ENCODE data around the gene KIF26B.

The KIF26B gene

GRCh38 chr1:245608271-245608670 is 453.5 kb downstream of the KIF26B start:
- no peak overlapping the region for H3K4me3 ChIP-seq (ENCODE audit: low read depth, low read length)
- no peak for DNase-seq (ENCODE audit: low read depth)
- TF ChIP-seq, protein P1, sequence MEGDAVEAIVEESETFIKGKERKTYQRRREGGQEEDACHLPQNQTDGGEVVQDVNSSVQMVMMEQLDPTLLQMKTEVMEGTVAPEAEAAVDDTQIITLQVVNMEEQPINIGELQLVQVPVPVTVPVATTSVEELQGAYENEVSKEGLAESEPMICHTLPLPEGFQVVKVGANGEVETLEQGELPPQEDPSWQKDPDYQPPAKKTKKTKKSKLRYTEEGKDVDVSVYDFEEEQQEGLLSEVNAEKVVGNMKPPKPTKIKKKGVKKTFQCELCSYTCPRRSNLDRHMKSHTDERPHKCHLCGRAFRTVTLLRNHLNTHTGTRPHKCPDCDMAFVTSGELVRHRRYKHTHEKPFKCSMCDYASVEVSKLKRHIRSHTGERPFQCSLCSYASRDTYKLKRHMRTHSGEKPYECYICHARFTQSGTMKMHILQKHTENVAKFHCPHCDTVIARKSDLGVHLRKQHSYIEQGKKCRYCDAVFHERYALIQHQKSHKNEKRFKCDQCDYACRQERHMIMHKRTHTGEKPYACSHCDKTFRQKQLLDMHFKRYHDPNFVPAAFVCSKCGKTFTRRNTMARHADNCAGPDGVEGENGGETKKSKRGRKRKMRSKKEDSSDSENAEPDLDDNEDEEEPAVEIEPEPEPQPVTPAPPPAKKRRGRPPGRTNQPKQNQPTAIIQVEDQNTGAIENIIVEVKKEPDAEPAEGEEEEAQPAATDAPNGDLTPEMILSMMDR (IDR thresholded peaks at IDR 0.05; ENCODE audit: control insufficient read depth, extremely low read depth, insufficient read depth) = no peak

GRCh38 chr1:245609354-245610150 is 454.8 kb downstream of the KIF26B start:
- peak overlapping the region; percentile 26 for H3K4me3 ChIP-seq (ENCODE audit: low read depth, low read length)
- TF ChIP-seq, protein P1 (IDR thresholded peaks at IDR 0.05; ENCODE audit: control insufficient read depth, extremely low read depth, insufficient read depth) = no peak
- peak; percentile 3 for DNase-seq (ENCODE audit: low read depth)

- no peak overlapping the region for H3K4me3 ChIP-seq (ENCODE audit: low read depth, low read length)
These were observed 456.5 kb downstream of the KIF26B start for GRCh38 chr1:245611251-245611650.

GRCh38 chr1:245614476-245614875 is 459.7 kb downstream of the KIF26B start:
- H3K4me3 ChIP-seq (ENCODE audit: low read depth, low read length) = no peak overlapping the region
- DNase-seq (ENCODE audit: low read depth) = no peak
- TF ChIP-seq, protein P1 (IDR thresholded peaks at IDR 0.05; ENCODE audit: control insufficient read depth, extremely low read depth, insufficient read depth) = no peak

More at GRCh38 chr1:245611251-245611650, 456.5 kb downstream of the KIF26B start:
- DNase-seq (ENCODE audit: low read depth) = no peak
- TF ChIP-seq, protein P1 (IDR thresholded peaks at IDR 0.05; ENCODE audit: control insufficient read depth, extremely low read depth, insufficient read depth) = no peak

GRCh38 chr1:245615001-245615400 is 460.2 kb downstream of the KIF26B start:
- H3K4me3 ChIP-seq (ENCODE audit: low read depth, low read length) = no peak overlapping the region
- DNase-seq (ENCODE audit: low read depth) = no peak
- TF ChIP-seq, protein P1 (IDR thresholded peaks at IDR 0.05; ENCODE audit: control insufficient read depth, extremely low read depth, insufficient read depth) = no peak

- no peak for DNase-seq (ENCODE audit: low read depth)
- H3K4me3 ChIP-seq (ENCODE audit: low read depth, low read length) = no peak overlapping the region
- TF ChIP-seq, protein P1 (IDR thresholded peaks at IDR 0.05; ENCODE audit: control insufficient read depth, extremely low read depth, insufficient read depth) = no peak
These were observed 466.8 kb downstream of the KIF26B start for GRCh38 chr1:245621589-245621988.

Measured in LNCaP clone FGC (cell line).